ENCODE results near the gene SEMA4B. TPM values are rescaled to one million over a fixed set of nuclear protein-coding genes. Genes with fewer than 3 reads are reported as not detected.
"Not testable (repeated sequence)": the region's sequence is repeated elsewhere in the genome, so short reads cannot be mapped to it uniquely, and the experiment has no call there.

The SEMA4B gene, protein sequence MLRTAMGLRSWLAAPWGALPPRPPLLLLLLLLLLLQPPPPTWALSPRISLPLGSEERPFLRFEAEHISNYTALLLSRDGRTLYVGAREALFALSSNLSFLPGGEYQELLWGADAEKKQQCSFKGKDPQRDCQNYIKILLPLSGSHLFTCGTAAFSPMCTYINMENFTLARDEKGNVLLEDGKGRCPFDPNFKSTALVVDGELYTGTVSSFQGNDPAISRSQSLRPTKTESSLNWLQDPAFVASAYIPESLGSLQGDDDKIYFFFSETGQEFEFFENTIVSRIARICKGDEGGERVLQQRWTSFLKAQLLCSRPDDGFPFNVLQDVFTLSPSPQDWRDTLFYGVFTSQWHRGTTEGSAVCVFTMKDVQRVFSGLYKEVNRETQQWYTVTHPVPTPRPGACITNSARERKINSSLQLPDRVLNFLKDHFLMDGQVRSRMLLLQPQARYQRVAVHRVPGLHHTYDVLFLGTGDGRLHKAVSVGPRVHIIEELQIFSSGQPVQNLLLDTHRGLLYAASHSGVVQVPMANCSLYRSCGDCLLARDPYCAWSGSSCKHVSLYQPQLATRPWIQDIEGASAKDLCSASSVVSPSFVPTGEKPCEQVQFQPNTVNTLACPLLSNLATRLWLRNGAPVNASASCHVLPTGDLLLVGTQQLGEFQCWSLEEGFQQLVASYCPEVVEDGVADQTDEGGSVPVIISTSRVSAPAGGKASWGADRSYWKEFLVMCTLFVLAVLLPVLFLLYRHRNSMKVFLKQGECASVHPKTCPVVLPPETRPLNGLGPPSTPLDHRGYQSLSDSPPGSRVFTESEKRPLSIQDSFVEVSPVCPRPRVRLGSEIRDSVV
- 10 to 100 TPM; 38.0 to 44.3 (median 38.6) TPM for polyA plus RNA-seq (ENCODE audit: insufficient read length in 4 of 4)

DNA sequence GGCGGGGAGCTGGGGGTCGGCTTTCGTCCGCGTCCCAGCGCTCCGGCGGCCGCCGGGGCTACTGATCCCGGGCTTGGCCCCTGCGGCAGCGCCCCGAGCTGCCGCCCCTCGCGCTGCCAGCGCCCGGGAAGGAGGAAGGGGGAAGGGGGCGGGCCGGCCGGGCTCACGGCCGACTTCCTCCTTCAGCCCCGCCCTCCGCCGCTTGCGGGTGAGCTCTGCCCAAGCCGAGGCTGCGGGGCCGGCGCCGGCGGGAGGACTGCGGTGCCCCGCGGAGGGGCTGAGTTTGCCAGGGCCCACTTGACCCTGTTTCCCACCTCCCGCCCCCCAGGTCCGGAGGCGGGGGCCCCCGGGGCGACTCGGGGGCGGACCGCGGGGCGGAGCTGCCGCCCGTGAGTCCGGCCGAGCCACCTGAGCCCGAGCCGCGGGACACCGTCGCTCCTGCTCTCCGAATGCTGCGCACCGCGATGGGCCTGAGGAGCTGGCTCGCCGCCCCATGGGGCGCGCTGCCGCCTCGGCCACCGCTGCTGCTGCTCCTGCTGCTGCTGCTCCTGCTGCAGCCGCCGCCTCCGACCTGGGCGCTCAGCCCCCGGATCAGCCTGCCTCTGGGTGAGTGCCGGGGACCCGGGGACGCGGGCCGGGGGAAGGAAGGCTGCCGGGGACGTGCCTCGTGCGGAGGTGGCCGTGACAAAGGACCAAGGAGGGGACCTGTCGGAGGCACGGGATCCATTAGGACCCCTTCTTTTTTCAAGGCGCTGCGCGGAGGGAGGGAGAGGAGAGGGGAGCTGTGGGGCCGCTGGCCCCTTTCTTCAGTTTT lies at the start of gene SEMA4B:
Gene SEMA4B (plus strand): TSS at position 201 of the 814 bp plus-strand sequence. CDS start 249 bp downstream, at position 450.
- peak in 1 of 4 donors; percentile 58 for DNase-seq (ENCODE audit: low read depth in 4 of 4, low spot score in 3 of 4)

DNA sequence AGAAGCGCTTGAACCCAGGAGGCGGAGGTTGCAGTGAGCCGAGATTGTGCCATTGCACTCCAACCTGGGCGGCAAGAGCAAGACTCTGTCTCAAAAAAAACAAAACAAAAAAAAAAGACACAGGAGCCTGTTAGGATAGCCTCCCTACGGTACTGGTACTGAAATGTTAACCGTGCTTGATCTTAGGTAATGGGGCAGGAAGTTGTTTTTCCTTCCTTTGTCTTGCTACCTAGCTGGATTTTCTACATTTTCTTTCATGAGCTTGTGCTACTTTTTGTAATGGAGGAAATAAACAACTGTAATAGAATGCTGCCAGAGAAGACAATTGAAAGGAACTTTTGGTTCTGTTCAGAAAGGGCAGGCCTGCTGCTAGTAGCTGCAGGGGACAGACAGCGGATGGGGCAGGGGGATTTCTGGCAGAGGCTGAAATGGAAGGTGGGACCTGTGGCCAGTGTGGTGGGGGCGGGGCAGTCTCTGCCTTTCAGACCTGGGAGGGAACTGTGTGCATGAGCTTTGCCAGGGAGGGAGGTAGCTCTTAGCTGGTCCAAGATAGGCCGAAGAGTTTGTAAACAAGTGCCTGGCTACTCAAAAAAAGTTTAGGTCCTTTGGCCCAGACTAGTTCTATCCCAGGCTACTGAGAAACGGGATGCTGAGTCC lies 49.0 kb upstream of the SEMA4B start:
- DNase-seq (ENCODE audit: low read depth in 4 of 4, low spot score in 3 of 4) = no peak

DNA sequence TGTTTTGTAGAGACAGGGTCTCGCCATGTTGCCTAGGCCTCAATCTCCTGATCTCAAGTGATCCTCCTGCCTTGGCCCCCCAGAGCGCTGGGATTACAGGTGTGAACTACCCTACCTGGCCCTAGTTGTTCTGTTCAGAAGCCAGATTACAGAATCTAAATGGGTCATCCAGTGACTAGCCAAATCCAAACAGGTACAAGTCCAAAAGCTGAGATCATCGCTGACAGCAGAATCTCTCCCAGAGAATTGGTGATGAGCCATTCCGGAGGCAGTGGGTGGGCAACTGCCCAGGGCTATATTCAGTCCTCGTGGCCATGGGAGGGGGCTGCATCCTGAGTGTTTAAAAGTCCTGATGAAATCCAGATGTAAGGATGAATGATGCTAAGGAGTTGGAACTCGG lies 47.5 kb upstream of the SEMA4B start:
- no peak for DNase-seq (ENCODE audit: low read depth in 4 of 4, low spot score in 3 of 4)

DNA sequence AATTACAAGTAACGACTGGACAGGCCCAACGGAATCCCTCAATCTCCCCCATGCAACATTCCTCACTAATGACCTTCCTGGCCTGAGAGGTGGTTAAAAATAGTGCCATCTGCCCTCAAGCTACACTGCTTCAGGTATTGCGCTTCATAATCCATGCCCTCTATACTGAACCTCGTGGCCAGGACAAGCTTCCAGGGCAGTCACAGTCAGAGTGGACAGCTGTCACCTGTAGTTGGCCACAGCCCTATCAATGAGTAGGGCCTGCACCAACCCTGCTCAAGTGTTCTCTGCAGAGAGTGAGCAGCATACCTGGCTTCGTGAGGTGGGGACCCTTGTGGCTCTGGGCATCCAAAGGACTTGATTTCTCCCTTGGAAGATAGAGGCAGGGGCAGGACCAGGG lies 46.9 kb upstream of the SEMA4B start:
- no peak for DNase-seq (ENCODE audit: low read depth in 4 of 4, low spot score in 3 of 4)

DNA sequence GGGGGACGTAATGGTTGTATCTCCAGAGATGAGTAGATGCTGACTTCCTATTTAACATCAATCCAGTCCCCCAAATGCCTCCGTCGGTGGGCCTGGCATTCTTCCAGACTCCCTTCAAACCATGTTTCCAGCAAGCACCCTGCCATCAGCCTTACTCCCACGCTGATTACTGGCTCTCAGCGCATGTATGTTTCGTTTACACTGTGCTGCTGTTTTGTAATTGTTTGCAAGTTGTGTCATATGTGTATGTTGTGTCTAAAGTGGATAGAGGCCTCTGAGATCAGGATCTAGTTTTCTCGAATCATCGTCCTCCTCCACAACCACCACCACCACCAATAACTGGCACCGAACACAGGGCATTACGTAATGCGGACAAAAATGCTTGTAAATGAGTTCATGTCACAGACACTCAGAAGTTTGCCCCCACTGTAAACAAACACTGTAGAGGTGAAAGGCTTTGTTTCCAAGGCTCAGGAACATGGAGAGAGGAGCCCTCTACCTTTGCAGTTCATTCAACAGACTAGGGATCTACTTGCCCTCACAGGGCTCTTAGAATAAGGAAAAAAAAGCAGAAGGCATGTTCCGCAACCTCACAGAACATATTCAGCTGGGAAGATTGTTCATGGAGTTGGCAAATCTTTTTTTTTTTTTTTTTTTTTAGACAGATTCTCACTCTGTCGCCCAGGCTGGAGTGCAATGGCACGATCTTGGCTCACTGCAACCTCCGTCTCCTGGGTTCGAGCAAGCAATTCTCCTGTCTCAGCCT lies 46.1 kb upstream of the SEMA4B start:
- DNase-seq (ENCODE audit: low read depth in 4 of 4, low spot score in 3 of 4) = no peak

DNA sequence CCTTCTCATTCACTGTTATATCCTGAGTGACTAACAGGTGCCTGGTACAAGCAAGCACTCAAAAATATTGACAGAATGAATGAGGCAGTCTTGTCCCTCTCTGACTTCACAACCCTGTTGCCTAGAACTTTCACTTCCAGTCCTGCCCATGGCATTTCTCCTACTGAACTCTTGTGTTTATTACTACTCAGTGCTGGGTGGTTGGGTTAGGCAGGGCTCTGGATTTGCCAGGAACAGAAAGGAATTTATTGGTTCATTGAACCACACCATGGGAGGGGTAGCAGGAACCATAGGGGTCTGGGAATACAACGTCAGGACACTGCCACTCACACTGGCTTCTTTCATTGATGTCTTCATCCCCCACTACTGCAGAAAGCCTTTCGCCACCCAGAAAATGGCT lies 41.9 kb upstream of the SEMA4B start:
- no peak for DNase-seq (ENCODE audit: low read depth in 4 of 4, low spot score in 3 of 4)

DNA sequence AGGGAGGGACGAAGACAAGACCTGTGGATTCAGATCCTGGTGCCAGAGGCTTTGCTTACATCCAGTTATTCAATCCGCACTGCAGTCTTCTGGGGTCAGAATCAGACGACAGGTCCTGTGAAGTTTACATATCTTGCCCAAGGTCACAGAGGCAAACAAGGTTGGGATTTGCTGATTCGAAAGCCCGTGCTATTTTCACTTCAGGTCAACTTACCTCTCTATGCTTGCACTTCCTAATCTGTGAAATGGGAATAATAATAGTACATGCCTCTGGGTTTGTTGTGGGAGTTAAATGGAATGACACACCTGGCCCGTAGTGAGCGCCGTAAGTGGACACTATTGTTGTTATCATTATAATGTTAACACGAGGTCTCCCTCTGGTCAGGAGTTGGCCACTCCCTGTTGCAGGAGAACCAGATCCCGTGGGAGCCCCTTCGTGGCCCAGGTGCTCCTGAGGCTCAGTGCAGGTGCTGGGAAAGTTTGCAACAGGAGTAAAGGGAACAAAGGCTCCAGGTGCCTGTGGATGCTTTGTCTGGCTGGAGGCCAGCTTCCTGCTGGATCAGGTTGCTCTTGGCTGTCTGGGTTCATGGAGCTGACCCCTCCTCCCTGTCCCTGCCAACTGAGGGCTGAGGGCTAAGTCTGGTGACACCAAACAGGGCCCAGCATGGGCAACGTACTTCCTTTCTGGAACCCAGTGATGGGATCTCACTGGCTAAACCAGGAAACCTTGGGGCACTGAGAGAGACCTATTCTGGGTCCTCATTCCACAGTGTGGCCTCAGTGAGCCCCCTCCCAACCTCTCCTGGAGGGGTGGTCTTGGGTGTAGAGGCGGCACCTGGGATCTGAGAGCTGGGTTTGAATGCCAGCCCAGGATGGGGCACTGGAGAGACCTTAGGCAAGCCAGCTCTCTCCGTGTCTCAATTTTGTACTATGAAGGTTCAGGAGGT lies 40.1 kb upstream of the SEMA4B start:
- DNase-seq (ENCODE audit: low read depth in 4 of 4, low spot score in 3 of 4) = no peak

DNA sequence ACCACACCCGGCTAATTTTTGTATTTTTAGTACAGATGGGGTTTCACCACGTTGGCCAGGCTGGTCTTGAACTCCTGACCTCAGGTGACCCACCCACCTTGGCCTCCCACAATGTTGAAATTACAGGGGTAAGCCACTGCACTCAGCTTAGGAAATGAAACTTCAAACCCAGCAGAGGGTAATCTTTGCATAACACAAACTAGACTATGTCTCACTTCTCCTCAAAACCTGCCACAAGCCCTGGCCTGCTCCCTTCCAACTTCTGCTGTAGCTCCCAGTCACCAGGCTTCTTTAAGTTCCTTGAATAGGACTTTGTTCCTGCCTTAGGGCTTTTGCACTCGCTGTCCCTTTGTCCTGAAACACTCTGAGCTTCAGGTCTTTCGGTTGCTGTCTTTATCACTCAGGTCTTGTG lies 39.2 kb upstream of the SEMA4B start:
- no peak for DNase-seq (ENCODE audit: low read depth in 4 of 4, low spot score in 3 of 4)

DNA sequence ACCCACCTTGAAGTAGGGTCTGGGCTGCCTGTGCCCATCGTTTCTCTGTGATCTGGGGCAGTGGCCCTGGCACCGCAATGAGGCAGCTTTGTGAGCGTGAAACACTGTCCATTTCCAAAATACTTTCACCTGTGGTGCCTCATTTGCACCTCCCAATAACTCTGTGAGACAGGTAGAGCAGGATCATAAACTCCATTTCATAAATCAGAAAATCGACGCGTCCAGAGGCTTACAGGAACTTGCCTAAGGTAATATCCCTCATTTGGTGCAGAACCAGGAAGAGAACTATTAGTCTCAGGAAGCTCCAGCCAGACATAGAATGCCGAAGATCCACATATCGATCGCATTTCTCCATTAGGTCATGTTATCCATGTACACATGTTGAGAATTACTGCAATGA lies 38.2 kb upstream of the SEMA4B start:
- no peak for DNase-seq (ENCODE audit: low read depth in 4 of 4, low spot score in 3 of 4)

DNA sequence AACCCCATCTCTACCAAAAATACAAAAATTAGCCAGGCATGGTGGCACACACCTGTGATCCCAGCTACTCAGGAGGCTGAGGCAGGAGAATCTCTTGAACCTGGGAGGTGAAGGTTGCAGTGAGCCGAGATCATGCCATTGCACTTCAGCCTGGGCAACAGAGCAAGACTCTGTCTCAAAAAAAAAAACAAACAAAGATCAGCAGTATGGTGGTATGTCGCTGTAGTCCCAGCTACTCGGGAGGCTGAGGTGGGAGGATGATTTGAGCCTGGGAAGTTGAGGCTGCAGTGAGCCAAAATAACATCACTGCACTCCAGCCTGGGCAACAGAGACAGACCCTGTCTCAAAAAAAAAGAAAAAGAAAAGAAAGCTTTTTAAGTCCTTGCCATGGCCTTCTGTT lies 36.9 kb upstream of the SEMA4B start:
- not testable (repeated sequence) for DNase-seq (ENCODE audit: low read depth in 4 of 4, low spot score in 3 of 4)

DNA sequence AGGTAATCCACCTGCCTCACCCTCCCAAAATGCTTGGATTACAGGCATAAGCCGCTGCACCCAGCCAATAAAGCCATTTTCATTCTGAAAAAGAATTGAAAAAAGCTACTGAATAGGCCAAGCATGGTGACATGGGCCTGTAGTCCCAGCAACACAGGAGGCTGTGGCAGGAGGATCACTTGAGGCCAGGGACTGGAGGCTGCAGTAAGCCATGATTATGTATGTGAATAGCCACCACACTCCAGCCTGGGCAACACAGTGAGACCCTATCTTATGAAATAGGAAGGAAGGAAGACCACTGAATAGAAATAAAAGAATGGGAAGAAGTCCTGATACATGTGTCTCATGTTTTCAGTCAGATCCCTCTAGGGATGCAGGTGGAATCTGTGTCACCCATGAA lies 36.0 kb upstream of the SEMA4B start:
- no peak for DNase-seq (ENCODE audit: low read depth in 4 of 4, low spot score in 3 of 4)

DNA sequence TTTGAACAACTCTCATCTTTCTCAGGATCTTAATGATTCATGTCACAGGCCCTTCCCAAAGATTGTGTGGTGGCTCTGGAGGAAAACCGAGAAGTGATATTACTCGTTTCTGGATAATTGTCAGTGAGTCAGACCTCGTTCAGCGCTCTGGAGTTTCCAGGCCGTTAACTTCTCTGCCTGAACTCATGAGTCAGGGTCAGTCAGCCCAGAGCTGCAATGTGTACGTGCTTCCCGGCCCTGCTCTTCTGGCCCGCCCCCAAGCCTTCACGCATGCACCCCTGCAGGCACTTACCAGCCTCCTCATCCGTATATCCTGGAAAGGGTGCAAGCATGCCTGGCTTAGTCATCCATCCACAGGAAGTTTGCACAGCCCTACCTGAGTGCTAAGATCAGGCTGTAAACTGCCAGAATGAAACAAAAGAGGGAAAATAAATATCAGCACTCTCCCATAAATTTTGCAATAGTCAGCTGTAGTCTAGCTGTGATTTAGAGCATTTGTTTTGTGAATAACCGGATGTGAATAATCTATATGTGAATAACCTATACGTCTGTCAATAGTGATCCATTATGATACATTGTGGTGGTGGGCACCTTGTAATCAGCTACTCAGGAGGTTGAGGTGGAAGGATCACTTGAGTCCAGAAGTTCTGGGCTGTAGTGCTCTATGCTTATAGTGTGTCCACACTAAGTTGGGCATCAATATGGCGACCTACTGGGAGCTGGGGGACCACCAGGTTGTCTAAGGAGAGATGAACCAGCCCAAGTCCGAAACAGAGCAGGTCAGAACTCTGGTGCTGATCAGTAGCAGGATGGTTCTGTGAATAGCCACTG lies 35.3 kb upstream of the SEMA4B start:
- peak in 1 of 4 donors; percentile 77 for DNase-seq (ENCODE audit: low read depth in 4 of 4, low spot score in 3 of 4)

DNA sequence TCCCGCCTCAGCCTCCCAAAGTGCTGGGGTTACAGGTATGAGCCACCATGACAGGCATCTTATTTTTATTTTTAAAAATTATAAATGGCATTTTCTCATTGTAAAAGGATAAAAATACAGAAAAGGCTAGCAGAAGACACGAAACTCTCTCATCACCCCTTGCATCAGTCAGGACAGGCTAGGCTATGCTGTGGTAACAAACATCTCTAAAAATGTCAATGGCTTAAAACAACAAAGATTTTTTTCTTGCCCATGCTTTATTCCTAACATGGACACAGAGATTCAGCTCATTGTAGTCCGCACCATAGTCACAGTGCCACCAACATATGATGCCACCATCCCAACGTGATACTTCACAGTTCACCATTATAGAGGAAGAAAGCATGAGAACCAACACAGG lies 34.0 kb upstream of the SEMA4B start:
- no peak for DNase-seq (ENCODE audit: low read depth in 4 of 4, low spot score in 3 of 4)

DNA sequence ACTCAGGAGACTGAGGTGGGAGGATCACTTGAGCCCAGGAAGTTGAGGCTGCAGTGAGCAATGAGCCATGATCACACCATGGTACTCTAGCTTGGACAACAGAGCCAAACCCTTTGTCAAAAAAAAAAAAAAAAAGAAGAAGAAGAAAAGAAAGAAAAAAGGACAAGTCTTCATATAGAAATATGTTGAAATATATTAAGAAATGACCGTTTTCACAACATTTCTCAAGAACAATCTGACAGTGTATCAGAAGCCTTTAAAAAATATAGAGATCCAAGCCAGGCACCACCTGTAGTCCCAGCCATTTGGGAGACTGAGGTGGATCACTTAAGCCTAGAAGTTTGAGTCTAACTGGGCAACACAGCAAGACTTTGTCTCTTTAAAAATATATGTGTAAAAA lies 29.5 kb upstream of the SEMA4B start:
- no peak for DNase-seq (ENCODE audit: low read depth in 4 of 4, low spot score in 3 of 4)

DNA sequence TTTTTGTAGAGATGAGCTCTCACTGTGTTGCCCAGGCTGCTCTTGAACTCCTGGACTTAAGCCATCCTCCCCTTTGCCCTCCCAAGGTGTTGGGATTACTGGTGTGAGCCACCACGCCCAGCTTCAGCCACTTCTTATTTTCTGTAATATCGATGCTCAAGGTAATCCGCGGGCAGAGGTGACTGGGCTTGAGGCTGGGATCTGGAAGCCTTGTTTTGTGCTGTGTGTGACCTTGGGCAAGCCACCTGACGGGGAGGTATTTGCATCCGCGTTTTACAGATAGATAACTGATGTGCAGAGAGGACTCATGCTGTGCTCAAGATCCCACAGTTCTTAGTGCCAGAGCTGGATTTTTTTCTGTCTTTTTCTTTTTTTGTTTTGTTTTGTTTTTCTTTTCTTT lies 27.8 kb upstream of the SEMA4B start:
- no peak for DNase-seq (ENCODE audit: low read depth in 4 of 4, low spot score in 3 of 4)

DNA sequence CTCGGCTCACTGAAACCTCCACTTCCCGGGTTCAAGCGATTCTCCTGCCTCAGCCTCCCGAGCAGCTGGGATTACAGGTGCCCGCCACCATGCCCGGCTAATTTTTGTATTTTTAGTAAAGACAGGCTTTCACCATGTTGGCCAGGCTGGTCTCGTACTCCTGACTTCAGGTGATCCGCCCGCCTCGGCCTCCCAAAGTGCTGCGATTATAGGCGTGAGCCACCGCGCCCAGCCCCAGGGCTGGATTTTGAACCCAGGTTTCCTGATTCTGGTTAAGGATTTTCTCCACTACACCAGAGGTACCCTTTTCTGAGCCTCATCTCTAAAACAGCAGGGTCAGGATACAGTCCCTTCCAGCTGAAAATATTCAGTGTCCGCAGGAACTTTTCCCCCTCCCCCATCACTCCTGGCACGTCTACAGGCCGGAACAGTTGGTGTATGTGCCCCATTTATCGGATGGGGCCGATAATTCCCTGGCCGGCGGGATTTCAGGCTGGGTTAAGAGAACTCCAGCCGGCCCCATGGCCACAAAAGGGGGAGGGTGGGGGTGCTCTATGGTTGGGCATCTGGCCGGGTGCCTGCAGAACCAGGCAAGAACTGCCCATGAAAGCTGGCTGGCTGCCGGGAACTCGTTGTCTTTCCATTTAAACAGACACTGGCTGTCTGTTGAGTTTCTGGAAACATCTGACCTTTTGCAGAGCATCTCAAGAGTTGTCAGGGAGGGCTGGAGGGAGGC lies 26.8 kb upstream of the SEMA4B start:
- no peak for DNase-seq (ENCODE audit: low read depth in 4 of 4, low spot score in 3 of 4)

DNA sequence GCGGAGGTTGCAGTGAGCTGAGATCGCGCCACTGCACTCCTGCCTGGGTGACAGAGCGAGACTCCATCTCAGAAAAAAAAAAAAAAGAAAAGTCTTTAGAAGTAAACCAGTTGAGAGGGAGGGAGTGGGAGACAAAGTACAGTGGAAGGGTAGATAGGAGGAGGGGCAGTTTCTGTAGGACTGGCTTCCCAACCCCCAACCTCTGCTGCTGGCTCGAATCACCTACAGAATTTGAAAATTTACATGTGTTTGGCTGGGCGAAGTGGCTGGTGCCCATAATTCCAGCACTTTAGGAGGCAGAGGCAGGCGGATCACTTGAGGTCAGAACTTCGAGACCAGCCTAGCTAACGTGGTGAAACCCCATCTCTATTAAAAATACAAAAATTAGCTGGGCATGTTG lies 24.1 kb upstream of the SEMA4B start:
- no peak for DNase-seq (ENCODE audit: low read depth in 4 of 4, low spot score in 3 of 4)
